HG02938 (cell line): ENCODE measurements around the gene FAM47E.

Source experiments
- ATAC-seq: cut with Tn5 transposase; IDR thresholded peaks from one replicate; pipeline ENCODE4 v1.9.1; 2021; ENCODE audit warnings: mild to moderate bottlenecking, moderate library complexity; ENCODE audit not compliant: unreplicated experiment

Gene FAM47E, protein sequence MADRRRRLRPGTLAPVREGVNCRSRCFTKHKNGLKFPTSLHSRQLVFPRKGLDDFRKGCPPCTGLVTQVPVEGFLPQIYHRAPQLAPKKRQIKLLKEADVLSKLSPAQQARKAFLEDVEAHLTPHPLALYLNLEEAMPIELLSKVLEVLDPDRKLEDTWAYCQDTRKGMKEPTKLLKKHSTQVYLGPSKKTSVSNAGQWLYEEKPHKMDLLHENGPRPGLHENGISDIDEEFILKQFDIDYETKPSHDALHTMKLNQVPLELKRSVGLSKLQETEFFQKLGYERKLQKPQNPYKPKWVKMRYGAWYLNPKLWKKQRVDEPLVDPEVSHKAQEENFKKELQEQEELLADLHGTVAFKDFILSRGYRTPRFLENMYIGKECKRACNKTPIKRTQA

GRCh38 chr4:76251441-76252270, at the start of gene FAM47E:
Gene FAM47E, plus strand, starts transcription at chr4:76251721. Its CDS starts 26 bp downstream, at chr4:76251747.
- no peak for ATAC-seq

- ATAC-seq: no peak
These were observed 48.0 kb upstream of the FAM47E start for GRCh38 chr4:76203541-76203940.

DNA sequence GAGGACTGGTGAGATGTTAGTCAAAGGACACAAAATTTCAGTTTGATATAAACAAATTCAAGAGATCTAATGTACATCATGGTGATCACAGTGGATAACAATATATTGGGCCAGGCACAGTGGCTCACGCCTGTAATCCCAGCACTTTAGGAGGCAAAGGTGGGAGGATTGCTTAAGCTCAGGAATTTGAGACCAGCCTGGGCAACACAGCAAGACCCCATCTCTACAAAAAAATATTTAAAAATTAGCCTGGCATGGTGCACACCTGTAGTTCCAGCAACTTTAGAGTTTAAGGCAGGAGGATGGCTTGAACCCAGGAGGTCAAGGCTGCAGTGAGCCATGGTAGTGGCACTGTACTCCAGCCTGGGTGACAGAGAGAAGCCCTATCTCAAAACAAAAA, 46.6 kb upstream of the FAM47E start:
- ATAC-seq: no peak

GRCh38 chr4:76205476-76205875, 46.0 kb upstream of the FAM47E start:
- no peak for ATAC-seq

DNA sequence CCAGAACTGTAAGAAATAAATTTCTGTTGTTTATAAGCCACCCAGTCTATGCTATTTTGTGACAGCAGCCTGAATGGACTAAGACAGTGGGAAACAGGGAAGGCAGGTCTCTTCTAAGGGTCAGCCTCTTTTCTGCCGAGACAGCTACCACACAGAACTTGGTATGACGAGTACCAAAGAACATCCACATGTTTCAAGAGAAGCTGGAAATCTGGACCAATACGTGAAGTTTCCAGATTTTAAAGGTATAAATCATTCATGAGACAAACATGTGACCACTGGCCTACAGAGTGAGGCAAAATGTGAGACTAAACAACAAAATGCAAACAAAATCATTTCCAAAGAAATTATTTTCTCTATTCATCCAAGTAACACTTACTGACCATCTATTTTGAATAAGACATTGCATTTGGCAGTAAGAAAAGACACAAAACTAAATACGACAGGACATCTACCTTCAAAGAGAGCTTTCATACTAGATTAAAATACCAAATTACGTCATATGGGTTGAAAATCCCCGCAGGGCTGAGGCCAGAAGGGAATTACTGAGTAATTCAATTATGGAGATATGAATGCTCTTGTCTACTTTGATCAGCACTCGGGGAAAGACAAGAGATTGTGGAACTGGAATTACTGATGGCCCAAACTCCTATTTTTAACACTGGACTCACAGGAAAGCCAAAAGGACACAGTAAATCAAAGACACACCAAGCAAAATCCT, 45.1 kb upstream of the FAM47E start:
- no peak for ATAC-seq

GRCh38 chr4:76207549-76207948, 44.0 kb upstream of the FAM47E start:
- no peak for ATAC-seq

DNA sequence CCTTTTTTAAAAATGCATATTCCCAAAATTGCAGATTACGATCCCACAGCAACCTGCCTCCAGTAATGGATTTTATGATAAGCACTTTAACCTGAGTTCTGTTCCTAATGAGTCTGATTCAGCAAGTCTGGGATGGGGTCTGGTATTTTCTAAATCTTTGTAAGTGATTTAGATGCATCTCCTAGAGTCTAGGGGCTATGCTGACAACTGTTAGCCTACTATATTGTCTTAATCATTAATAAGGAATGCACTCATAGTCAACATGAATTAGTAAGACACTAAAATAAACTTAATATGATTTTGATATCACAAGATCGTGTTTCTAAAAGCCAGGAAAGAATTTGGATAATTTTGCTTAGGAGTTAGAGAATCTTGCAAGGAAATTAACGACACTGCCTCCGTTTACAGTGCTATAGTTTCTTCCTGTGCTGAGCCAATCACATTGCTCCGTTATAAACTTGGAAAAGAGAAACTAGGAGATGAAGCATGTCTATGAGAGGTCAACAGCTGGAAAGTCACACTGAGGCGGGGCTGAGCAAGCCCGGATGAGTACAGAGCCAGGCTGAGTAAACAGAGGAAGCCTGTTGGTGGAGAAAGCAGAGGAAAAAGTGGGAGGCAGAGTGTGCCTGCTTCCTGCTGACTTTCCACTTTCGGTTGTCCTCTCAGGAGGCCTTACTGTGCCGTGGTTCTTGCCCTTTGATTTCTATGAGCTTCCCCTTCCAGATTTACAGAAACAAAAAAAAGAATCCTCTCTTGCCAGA, 43.3 kb upstream of the FAM47E start:
- ATAC-seq: no peak

DNA sequence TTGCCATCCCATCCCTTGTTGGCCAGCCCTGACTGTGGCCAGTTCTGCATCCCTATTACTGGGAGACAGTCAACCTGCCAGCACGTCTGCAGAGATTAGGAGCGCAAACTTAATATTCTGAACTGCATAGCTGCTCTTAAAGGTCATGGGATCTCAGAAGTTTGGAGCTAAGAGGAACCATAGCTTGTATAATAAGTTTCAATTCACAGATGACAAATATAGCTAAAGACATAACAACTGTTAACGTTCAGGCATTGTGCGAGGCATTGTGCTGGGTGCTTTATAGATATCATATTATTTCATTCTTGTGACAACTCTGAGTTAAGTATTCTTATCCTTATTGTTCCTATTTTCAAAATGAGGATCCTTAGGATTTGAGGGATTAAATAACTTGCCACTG, 41.6 kb upstream of the FAM47E start:
- ATAC-seq: no peak

DNA sequence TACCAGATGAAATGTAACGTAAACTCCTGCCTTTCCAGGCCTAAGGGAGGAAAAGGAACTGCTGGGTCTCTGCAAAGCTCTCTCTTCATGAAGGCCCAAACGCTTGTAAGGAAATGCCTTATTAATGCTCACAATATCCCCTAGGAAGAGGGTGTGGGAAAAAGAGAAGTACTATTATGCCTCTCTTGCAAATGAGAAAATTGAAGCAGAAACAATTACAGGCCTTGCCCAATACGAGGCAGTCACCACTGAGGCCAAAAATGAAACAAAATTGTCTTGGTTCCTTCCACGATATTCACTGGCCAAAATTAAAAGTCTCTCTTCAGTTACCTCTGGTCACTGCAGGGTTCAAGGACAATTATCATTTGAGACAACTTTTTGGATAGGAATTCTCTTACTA, 41.1 kb upstream of the FAM47E start:
- ATAC-seq: no peak

DNA sequence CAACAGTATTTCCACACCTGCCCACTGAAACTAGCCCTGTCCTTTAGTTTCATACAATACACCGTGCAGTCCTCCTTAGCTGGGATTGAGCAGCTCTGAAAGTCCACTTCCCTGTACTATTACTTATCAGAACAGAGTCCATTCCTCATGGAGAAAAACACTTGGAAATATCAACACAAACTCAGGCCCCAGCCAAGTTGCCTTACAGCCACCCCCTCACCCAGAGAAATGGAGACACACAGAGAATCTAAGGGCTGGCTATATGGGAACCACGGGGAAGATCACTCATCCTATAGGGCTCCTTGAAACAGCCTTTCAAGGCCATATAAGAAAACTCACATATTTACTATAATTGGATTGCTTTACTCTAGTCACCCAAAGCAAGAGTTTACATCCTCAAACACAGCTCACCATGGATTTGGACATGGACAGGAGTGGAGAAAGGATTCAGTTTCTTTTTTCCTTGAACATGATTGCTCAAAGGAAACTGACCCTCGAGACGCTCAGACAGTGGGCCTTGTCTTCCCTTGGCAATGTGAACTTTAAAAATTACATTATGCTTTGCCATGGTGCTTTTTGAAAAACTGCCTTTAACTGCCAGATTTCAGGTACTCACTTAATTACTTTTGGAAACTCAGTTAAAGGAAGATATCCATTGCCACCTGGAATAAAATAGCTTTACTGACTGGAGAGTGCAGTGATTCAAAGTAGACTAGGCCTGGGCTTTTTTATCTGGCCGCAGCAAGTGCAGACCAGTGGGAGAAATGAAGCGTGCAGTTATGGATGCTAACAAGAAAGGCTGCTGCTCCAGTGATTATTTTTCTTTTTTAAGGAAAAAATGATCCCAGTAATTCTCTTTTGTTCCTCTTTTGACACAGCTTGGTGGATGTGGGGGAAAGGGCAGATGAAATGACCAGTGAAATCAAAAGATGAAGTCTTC, 39.5 kb upstream of the FAM47E start:
- no peak for ATAC-seq

GRCh38 chr4:76212851-76213414, 38.6 kb upstream of the FAM47E start:
- no peak for ATAC-seq

GRCh38 chr4:76213415-76214176, 37.9 kb upstream of the FAM47E start, which contains the start of gene SCARB2:
Gene SCARB2, minus strand, starts transcription at chr4:76213824. Its CDS starts 281 bp downstream, at chr4:76213543.
- ATAC-seq: peak; percentile 57

- ATAC-seq: no peak
These were observed 37.3 kb upstream of the FAM47E start for GRCh38 chr4:76214177-76214675.

DNA sequence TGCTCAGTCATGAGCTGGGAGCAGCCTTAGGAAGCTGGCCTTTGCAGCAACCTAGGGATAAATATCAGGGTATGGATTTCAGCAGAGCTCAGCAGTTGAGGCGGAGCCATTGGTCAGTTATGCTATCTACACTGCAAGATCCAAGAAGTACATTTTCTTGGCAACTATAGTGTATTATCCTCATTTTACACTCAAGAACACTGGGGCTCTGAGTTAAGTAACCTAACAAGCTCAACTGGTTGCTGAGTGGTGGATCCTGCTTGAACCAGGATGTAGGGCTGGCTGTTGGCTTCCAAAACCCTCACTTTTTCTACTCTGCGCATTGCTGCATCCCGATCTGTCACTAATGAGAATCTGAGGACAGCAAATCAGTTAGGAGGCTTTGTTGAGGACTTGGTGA, 36.4 kb upstream of the FAM47E start:
- ATAC-seq: no peak

DNA sequence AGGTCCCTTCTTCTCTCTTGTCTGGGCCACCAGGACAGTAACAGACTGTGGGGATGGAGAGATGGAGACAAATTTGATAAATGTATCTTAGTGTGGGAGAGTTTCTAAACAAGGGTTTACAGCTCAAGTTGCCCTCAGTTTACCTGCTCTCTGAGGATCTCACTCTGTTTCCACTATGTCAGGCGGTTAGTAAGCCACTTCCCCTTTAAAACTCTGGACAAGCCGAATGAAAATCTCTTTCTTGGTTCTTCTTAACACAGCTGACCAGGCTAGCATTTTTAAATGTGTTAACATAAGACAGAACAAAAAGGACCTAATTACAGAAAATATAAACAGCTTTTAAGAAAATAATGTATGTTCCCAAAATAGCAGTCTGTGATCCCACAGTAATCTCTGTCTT, 35.0 kb upstream of the FAM47E start:
- no peak for ATAC-seq

DNA sequence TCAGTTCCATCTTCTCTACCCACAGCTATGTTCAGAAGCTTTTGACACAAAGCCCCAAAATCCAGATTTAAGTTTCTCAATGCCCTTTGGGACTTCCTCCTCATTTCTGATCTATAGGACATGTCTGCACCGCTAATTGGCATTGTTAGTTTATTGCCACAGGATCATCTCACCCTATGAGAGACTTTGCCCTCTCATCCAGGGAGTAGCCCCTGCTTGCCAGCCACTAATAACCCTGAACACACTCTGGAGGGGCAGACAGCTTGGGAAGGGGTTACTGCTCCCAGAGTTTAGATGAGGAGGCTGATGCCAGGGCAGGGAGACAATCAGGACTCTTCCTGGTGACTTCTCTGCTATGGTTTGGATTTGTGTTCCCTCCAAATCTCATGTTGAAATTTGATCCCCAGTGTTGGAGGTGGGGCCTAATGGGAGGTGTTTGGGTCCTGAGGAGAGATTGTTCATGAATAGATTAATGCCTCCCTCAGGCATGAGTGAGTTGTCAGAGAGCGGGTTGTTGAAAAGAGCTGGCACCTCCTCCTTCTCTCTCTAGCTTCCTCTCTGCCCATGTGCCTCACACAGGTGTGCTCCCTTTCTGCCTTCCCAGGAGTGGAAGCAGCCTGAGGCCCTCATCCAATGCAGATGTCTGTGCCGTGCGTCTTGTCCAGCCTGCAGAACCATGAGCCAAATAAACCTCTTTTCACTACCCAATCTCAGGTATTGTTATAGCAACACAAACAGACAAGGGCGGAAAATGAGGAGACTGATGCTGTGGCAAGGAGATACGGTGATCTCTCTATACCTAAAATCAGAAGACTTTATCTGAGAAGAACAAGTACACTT, 34.3 kb upstream of the FAM47E start:
- no peak for ATAC-seq

- ATAC-seq: no peak
These were observed 32.0 kb upstream of the FAM47E start for GRCh38 chr4:76219299-76220055.
